Karpas-422 (cell line): ENCODE measurements around the gene TMOD3. TPM values are rescaled to one million over a fixed set of nuclear protein-coding genes. Genes with fewer than 3 reads are reported as not detected.

Source experiments
- DNase-seq: peaks from one replicate; pipeline ENCODE4 v3.0.0-alpha.2; 2015
- H2AFZ ChIP-seq: fragments of 200-600 bp; sonication (generic); 2 replicates; pipeline ENCODE4 v1.6.1; 2014; ENCODE audit warnings: antibody characterized with exemption, low read length, mixed read lengths
- H3K27ac ChIP-seq: fragments of 200-600 bp; sonication (generic); 2 replicates; pipeline ENCODE4 v1.5.1; 2014; ENCODE audit warnings: mild to moderate bottlenecking, low read length, moderate library complexity
- H3K27me3 ChIP-seq: fragments of 200-600 bp; sonication (generic); 2 replicates; pipeline ENCODE4 v1.6.1; 2014; ENCODE audit warnings: low read length, mixed read lengths
- H3K36me3 ChIP-seq: fragments of 200-600 bp; sonication (generic); 2 replicates; pipeline ENCODE4 v1.6.1; 2014; ENCODE audit warnings: low read length, mixed read lengths; ENCODE audit not compliant: insufficient read depth
- H3K4me1 ChIP-seq: fragments of 200-600 bp; sonication (generic); 2 replicates; pipeline ENCODE4 v1.6.1; 2014; ENCODE audit warnings: mild to moderate bottlenecking, low read length, mixed read lengths
- H3K4me2 ChIP-seq: fragments of 200-600 bp; sonication (generic); 2 replicates; pipeline ENCODE4 v1.6.1; 2014; ENCODE audit warnings: low read length, low read depth, mild to moderate bottlenecking; ENCODE audit not compliant: poor library complexity, severe bottlenecking
- H3K4me3 ChIP-seq: fragments of 200-600 bp; sonication (generic); 2 replicates; pipeline ENCODE4 v1.5.1; 2014; ENCODE audit warnings: mild to moderate bottlenecking, antibody characterized with exemption, low read length, mixed read lengths
- H3K79me2 ChIP-seq: fragments of 200-600 bp; sonication (generic); 2 replicates; pipeline ENCODE4 v1.6.1; 2014; ENCODE audit warnings: mild to moderate bottlenecking, low read length, mixed read lengths
- H3K9ac ChIP-seq: fragments of 200-600 bp; sonication (generic); 2 replicates; pipeline ENCODE4 v1.6.0; 2014; ENCODE audit warnings: low read length
- H3K9me2 ChIP-seq: fragments of 200-600 bp; sonication (generic), shearing (Covaris generic); replicated peaks from 2 replicates; pipeline ENCODE4 v1.6.0; 2014; ENCODE audit warnings: mild to moderate bottlenecking, low read length, moderate library complexity; ENCODE audit not compliant: insufficient read depth
- H3K9me3 ChIP-seq: fragments of 300-700, 200-600 bp; sonication (generic); 2 replicates; pipeline ENCODE4 v1.6.1; 2014; ENCODE audit warnings: low read length, mixed read lengths
- H4K20me1 ChIP-seq: fragments of 200-600 bp; sonication (generic); 2 replicates; pipeline ENCODE4 v1.6.1; 2014; ENCODE audit warnings: mild to moderate bottlenecking, antibody characterized with exemption, low read length, low read depth; ENCODE audit not compliant: insufficient read depth
- total RNA-seq: library from RNA; depleted of rRNA; stranded (reverse); fragments of >200 nt; shearing (Covaris generic); gene quantifications from 2 replicates; pipeline ENCODE4 v1.2.3, GENCODE V29; 2014; ENCODE audit warnings: low replicate concordance

Gene TMOD3
- total RNA-seq, 1 experiment from 2014 or later, result 13.7 TPM

DNA sequence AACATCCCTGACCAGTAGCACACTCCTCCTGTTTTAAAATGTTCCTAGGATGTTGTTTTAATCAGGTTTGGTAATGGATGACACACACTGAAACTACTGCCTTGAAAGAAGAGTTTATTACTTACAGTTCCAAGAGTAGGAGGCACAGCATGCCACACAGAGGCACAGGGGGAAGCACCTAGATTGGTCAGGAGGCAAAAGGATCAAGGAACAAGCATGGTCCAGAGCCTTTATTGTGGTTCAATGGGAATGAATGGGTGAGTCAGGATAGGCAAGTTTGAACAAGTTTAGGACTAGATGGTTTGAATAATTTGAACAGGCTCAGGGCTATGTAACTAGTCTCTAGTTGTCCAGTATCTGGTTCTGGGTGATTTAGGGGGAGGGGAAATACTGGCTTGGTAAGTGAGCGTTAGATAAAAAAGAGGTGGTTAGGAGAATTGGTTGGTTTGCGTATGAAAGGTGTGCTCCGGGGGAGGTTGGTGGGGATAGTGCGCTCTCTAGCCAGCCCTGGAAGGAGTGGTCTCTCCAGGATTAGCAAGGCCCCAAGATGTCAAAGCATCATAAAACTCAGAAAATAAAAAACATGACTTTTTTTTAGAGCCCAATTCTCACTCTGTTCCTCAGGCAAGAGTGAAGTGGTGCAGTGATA lies 35.1 kb downstream of the TMOD3 start:
- no peaks in the 10 kb centered on the region for H3K9me2 ChIP-seq
- H3K4me1 ChIP-seq, result no peaks in the 10 kb centered on the region
- no peak for DNase-seq
- no peaks in the 10 kb centered on the region for H4K20me1 ChIP-seq
- no peaks in the 10 kb centered on the region for H3K9me3 ChIP-seq
- H3K27me3 ChIP-seq, result no peaks in the 10 kb centered on the region
- H3K79me2 ChIP-seq, result no peaks in the 10 kb centered on the region
- H3K4me2 ChIP-seq, result no peak overlapping the region
- no peak overlapping the region for H3K4me3 ChIP-seq
- no peak overlapping the region for H3K27ac ChIP-seq
- H3K9ac ChIP-seq, result no peak overlapping the region
- no peaks in the 10 kb centered on the region for H3K36me3 ChIP-seq
- no peak overlapping the region for H2AFZ ChIP-seq

DNA sequence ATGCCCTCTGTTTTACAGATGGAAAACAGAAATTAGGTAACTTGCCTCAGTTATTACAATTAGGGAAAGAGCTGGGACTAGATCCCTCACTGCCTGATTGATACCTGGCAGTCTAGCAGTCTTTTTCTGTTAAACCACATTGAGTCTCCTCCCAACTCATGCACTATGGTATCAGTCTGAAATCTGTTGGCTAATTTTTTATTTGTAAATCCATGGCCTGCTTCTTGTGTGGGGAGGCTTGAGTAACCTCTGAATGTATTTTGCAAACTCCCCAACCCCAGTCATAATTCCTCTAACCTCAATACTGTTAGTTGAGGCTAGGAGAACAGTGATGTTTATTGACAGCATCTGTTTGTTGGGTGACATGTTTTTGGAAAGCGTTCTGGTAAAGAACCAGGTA lies 35.9 kb downstream of the TMOD3 start:
- H3K4me1 ChIP-seq, result no peaks in the 10 kb centered on the region
- no peak overlapping the region for H3K4me2 ChIP-seq
- H3K79me2 ChIP-seq, result no peaks in the 10 kb centered on the region
- H3K9me3 ChIP-seq, result no peaks in the 10 kb centered on the region
- no peak for DNase-seq
- no peaks in the 10 kb centered on the region for H4K20me1 ChIP-seq
- H3K4me3 ChIP-seq, result no peak overlapping the region
- no peak overlapping the region for H2AFZ ChIP-seq
- no peaks in the 10 kb centered on the region for H3K27me3 ChIP-seq
- no peak overlapping the region for H3K27ac ChIP-seq
- H3K9me2 ChIP-seq, result no peaks in the 10 kb centered on the region
- H3K9ac ChIP-seq, result no peak overlapping the region
- H3K36me3 ChIP-seq, result no peaks in the 10 kb centered on the region

DNA sequence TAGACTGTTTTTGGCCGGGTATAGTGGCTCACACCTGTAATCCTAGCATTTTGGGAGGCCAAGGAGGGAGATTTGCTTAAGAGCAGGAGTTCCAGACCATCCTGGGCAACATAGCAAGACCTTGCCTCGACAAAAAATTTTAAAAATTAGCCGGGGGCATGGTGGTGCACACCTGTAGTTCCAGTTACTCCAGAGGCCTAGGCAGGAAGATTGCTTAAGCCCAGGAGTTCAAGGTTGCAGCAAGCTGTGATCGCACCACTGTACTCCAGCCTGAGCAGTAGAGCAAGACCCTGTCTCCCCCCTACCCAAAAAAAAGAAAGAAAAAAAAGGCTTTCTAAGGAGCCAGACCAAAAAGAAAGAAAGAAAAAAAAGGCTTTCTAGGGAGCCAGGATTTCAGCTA lies 36.7 kb downstream of the TMOD3 start:
- no peaks in the 10 kb centered on the region for H4K20me1 ChIP-seq

DNA sequence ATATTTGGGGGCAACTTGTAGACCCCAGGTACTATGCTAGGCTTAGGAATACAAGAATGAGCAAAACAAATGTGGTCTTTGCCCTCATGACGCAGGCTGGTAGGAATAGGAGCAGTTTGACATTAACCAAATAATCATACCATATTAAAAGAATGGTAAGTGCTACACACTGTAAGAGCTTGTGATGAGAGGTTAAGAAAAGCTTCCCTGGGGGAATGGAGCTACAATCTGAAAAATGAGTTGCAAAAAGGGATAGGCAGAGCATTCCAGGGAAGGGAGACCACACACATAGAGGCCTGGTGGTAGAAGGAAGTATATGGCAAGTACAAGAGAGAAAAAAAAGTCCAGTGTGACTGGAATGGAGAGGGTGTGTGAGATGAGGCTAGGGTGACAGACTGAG lies 37.3 kb downstream of the TMOD3 start:
- Histone ChIP-seq H3K4me3 (no peak overlapping the region), H3K9ac (no peak overlapping the region), H3K9me3 (no peaks in the 10 kb centered on the region), H3K9me2 (no peaks in the 10 kb centered on the region), H3K36me3 (no peaks in the 10 kb centered on the region), H3K79me2 (no peaks in the 10 kb centered on the region), H3K4me2 (no peak overlapping the region), H3K27me3 (no peaks in the 10 kb centered on the region), H4K20me1 (no peaks in the 10 kb centered on the region), H3K4me1 (no peaks in the 10 kb centered on the region), H2AFZ (no peak overlapping the region), H3K27ac (no peak overlapping the region)
- no peak for DNase-seq

More for the DNA sequence above, 36.7 kb downstream of the TMOD3 start:
- H2AFZ ChIP-seq, result no peak overlapping the region
- no peak overlapping the region for H3K4me3 ChIP-seq
- no peaks in the 10 kb centered on the region for H3K9me2 ChIP-seq
- H3K79me2 ChIP-seq, result no peaks in the 10 kb centered on the region
- no peak overlapping the region for H3K9ac ChIP-seq
- no peaks in the 10 kb centered on the region for H3K4me1 ChIP-seq
- H3K36me3 ChIP-seq, result no peaks in the 10 kb centered on the region
- no peak overlapping the region for H3K4me2 ChIP-seq
- no peak for DNase-seq
- no peaks in the 10 kb centered on the region for H3K9me3 ChIP-seq
- H3K27me3 ChIP-seq, result no peaks in the 10 kb centered on the region
- no peak overlapping the region for H3K27ac ChIP-seq

DNA sequence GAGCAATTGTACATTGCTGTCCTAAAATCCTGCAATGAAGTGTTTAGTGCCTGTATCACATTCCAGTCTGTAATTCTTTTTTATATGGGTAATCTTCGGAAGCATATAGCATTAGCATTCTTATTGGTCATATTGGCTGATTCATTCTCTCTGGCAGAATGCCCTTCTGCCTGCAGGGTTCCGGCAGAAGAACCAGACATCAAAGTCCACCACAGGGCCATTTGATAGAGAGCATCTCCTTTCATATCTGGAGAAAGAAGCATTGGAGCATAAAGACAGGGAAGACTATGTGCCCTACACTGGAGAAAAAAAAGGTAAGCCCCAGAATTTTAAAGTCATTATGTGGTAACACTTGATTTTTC lies 39.6 kb downstream of the TMOD3 start:
- H3K36me3 ChIP-seq, result no peaks in the 10 kb centered on the region
- no peak overlapping the region for H2AFZ ChIP-seq
- no peak for DNase-seq
- H3K4me2 ChIP-seq, result no peak overlapping the region
- no peaks in the 10 kb centered on the region for H3K79me2 ChIP-seq
- H3K9me2 ChIP-seq, result no peaks in the 10 kb centered on the region
- H3K27ac ChIP-seq, result no peak overlapping the region
- H3K4me1 ChIP-seq, result no peaks in the 10 kb centered on the region
- no peak overlapping the region for H3K9ac ChIP-seq
- H3K27me3 ChIP-seq, result no peaks in the 10 kb centered on the region
- no peaks in the 10 kb centered on the region for H4K20me1 ChIP-seq
- H3K9me3 ChIP-seq, result no peaks in the 10 kb centered on the region
- no peak overlapping the region for H3K4me3 ChIP-seq

DNA sequence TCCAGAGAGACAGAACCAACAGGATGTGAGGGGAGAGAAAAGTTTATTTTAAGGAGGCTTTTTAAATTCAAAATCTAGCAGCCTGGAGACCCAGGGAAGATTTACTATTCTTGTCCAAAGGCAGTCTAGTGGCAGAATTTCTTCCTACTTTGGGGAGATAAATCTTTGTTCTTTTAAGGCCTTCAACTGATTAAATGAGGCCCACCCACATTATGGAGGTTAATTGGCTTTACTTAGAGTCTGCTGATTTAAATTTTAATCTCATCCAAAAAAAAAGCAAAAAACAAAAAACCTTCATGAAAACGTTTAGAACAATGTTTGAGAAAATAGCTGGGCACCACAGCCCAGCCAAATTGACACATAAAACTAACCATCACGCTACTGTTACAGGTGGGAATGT lies 41.3 kb downstream of the TMOD3 start:
- Histone ChIP-seq H2AFZ (no peak overlapping the region), H3K4me3 (no peak overlapping the region), H3K9me3 (no peaks in the 10 kb centered on the region), H3K79me2 (no peaks in the 10 kb centered on the region), H3K9me2 (no peaks in the 10 kb centered on the region), H3K9ac (no peak overlapping the region), H3K4me2 (no peak overlapping the region), H4K20me1 (no peaks in the 10 kb centered on the region), H3K27ac (no peak overlapping the region), H3K4me1 (no peaks in the 10 kb centered on the region), H3K27me3 (no peaks in the 10 kb centered on the region), H3K36me3 (no peaks in the 10 kb centered on the region)
- DNase-seq, result no peak

DNA sequence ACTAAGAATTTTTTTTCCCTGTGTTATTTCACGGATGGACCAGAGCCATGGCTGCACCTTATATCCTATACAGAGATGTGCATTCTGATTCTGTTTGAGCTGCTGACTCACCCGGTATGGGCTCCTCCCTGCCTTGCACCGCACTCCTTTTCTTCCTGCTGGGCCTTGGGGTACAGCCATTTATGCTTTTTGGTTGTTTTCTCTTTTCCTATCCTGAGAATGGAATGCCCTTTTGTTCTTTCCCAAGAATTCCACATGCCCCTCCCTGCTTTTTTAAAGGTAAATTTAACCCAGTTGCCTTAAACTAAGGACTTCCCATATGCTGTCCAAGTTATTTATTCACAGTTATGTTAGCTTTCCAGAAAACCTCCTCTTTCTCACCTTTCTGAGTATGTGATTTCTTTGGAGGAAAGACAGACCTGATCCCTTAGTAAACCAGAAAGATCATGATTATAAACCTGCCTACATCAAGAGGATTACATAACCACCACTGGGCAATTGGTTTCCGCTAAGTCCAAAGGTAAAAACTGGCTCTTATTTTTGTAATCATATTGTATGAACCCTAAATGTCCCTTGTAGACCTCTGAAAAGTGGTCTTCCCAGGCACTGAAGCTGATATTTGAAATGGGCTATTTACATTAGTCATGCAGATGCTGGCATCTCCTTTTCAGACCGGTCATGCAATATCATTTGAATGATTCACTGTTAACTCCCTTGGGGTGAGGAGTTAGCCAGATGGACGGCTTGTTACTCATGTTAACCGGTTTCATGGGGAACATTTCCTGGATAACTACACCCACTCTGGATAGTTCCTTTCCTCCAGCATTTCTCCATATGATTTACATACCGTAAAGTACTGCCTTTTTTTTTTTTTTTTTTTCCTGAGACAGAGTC lies 45.5 kb downstream of the TMOD3 start:
- H3K79me2 ChIP-seq, result no peaks in the 10 kb centered on the region
- H3K9me3 ChIP-seq, result no peaks in the 10 kb centered on the region
- no peak for DNase-seq
- H4K20me1 ChIP-seq, result no peaks in the 10 kb centered on the region
- H3K4me3 ChIP-seq, result no peak overlapping the region
- H3K4me2 ChIP-seq, result no peak overlapping the region
- no peak overlapping the region for H2AFZ ChIP-seq
- H3K36me3 ChIP-seq, result no peaks in the 10 kb centered on the region
- H3K27ac ChIP-seq, result no peak overlapping the region
- H3K9me2 ChIP-seq, result no peaks in the 10 kb centered on the region
- no peaks in the 10 kb centered on the region for H3K4me1 ChIP-seq
- H3K27me3 ChIP-seq, result no peaks in the 10 kb centered on the region
- no peak overlapping the region for H3K9ac ChIP-seq

DNA sequence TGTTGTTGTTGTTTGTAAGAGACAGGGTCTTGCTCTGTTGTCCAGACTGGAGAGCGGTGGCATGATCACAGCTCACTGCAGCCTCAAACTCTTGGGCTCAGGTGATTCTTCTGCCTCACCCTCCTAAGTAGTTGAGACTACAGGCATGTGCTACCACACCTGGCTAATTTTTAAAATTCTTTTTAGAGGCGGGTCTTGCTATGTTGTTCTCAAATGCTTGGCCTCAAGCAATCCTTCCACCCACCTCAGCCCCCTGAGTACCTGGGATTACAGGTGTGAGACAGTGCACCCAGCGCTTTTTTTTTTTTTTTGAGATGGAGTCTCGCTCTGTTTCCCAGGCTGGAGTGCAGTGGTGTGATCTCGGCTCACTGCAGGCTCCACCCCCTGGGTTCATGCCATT lies 46.7 kb downstream of the TMOD3 start:
- H3K27ac ChIP-seq, result no peak overlapping the region
- no peaks in the 10 kb centered on the region for H3K9me2 ChIP-seq
- no peaks in the 10 kb centered on the region for H3K36me3 ChIP-seq
- no peak overlapping the region for H3K4me3 ChIP-seq
- DNase-seq, result no peak
- no peaks in the 10 kb centered on the region for H3K79me2 ChIP-seq
- no peaks in the 10 kb centered on the region for H3K27me3 ChIP-seq
- no peak overlapping the region for H3K4me2 ChIP-seq
- no peaks in the 10 kb centered on the region for H3K9me3 ChIP-seq
- H2AFZ ChIP-seq, result no peak overlapping the region
- no peaks in the 10 kb centered on the region for H3K4me1 ChIP-seq
- H3K9ac ChIP-seq, result no peak overlapping the region
- no peaks in the 10 kb centered on the region for H4K20me1 ChIP-seq
